Endothelial cell of umbilical vein (primary cell): ENCODE results near the gene LITAFD. TPM values are rescaled to one million over a fixed set of nuclear protein-coding genes. Genes with fewer than 3 reads are reported as not detected.

Source experiments
- BruUV-seq: library from RNA; stranded (reverse); fragments of 400-500 nt; replicated peaks from 2 replicates; lab custom pipeline; 2021; lab: Mats Ljungman, UMichigan
- CTCF ChIA-PET: fragments of 300-600, 350-600 bp; sonication (Branson Sonifier 250); formaldehyde crosslinking; loops from one replicate; lab custom pipeline; 2021; ENCODE audit warnings: antibody characterized with exemption, inconsistent platforms; lab: Charles Lee
- POLR2A ChIA-PET: fragments of 300-600, 350-600 bp; sonication (Branson Sonifier 250); formaldehyde crosslinking; loops from one replicate; lab custom pipeline; 2021; ENCODE audit warnings: antibody characterized with exemption, inconsistent platforms; lab: Charles Lee
- DNase-seq: peaks from one replicate; pipeline ENCODE4 v3.0.0-alpha.2; 2011; ENCODE audit warnings: low read depth, low spot score
- FAIRE-seq: peaks from 2 replicates; lab custom pipeline; 2011; peaks lifted over from hg19 to GRCh38; lab: Jason Lieb, UNC
- H2AFZ ChIP-seq: 2 replicates; pipeline ENCODE4 v1.6.0; 2012; ENCODE audit warnings: low read depth, low read length, control low read depth, inconsistent platforms
- H3K27ac ChIP-seq: 2 replicates; pipeline ENCODE4 v1.5.1; 2011; ENCODE audit warnings: low read depth, mild to moderate bottlenecking, control low read depth, low read length, moderate library complexity; ENCODE audit not compliant: insufficient read depth
- H3K27me3 ChIP-seq, 2 experiments: 2 replicates each; pipeline versions ENCODE4 v1.6.0 to v1.6.1; 2011; ENCODE audit warnings: low read length in 2 of 2, mixed read lengths in 1 of 2; ENCODE audit not compliant: control insufficient read depth in 2 of 2, insufficient read depth in 2 of 2
- H3K36me3 ChIP-seq, 2 experiments: 2 replicates in 1 of 2; 3 replicates in 1 of 2; pipeline ENCODE4 v1.5.1; 2011; ENCODE audit warnings: low read length in 2 of 2, mild to moderate bottlenecking in 1 of 2, moderate library complexity in 1 of 2; ENCODE audit not compliant: control insufficient read depth in 2 of 2, insufficient read depth in 2 of 2; ENCODE audit errors: extremely low read depth in 1 of 2
- H3K4me1 ChIP-seq: 3 replicates; pipeline ENCODE4 v1.5.1; 2011; ENCODE audit warnings: mild to moderate bottlenecking, low read length; ENCODE audit not compliant: control insufficient read depth, insufficient read depth; ENCODE audit errors: extremely low read depth
- H3K4me2 ChIP-seq: 2 replicates; pipeline ENCODE4 v1.6.1; 2011; ENCODE audit warnings: low read length, control low read depth, mixed read lengths; ENCODE audit not compliant: insufficient read depth
- H3K4me3 ChIP-seq, 3 experiments: fragments of 200-600 bp in 1 of 3; sonication (generic), shearing (Covaris generic) in 1 of 3; replicated peaks in 1 of 3; 2 replicates each; pipeline ENCODE4 v1.5.1; 2011 to 2016; ENCODE audit warnings: control low read depth in 3 of 3, low read length in 3 of 3, mild to moderate bottlenecking in 2 of 3, inconsistent platforms in 1 of 3, low read depth in 1 of 3, moderate library complexity in 1 of 3; ENCODE audit not compliant: insufficient read depth in 1 of 3
- H3K79me2 ChIP-seq: 2 replicates; pipeline ENCODE4 v1.6.0; 2012; ENCODE audit warnings: low read length, inconsistent platforms; ENCODE audit not compliant: control insufficient read depth, insufficient read depth
- H3K9ac ChIP-seq: replicated peaks from 2 replicates; pipeline ENCODE3; 2011; ENCODE audit warnings: low read length, control low read depth; ENCODE audit not compliant: insufficient read depth; ENCODE audit errors: extremely low read depth
- H3K9me1 ChIP-seq: replicated peaks from 3 replicates; pipeline ENCODE4 v1.6.0; 2011; ENCODE audit warnings: mild to moderate bottlenecking, low read length; ENCODE audit not compliant: control insufficient read depth, insufficient read depth; ENCODE audit errors: extremely low read depth
- H3K9me3 ChIP-seq: replicated peaks from 2 replicates; pipeline ENCODE4 v1.5.1; 2012; ENCODE audit warnings: low read length, inconsistent platforms; ENCODE audit not compliant: control insufficient read depth, insufficient read depth
- H4K20me1 ChIP-seq: replicated peaks from 2 replicates; pipeline ENCODE3; 2011; ENCODE audit warnings: mild to moderate bottlenecking, low read length; ENCODE audit not compliant: control insufficient read depth, insufficient read depth; ENCODE audit errors: extremely low read depth
- CTCF ChIP-seq, 2 donors: IDR thresholded peaks; 1 replicate in 1 of 2; 2 replicates in 1 of 2; pipeline ENCODE4 v1.5.1; 2011; ENCODE audit warnings: low read length in 2 of 2, mild to moderate bottlenecking in 2 of 2, moderate library complexity in 2 of 2, control low read depth in 1 of 2, inconsistent platforms in 1 of 2, low read depth in 1 of 2; ENCODE audit not compliant: insufficient read depth in 1 of 2; ENCODE audit errors: extremely low read depth in 1 of 2
- FOS ChIP-seq: IDR thresholded peaks from 2 replicates; pipeline ENCODE4 v1.6.1; 2011; ENCODE audit warnings: mild to moderate bottlenecking, low read length, moderate library complexity, borderline replicate concordance; ENCODE audit not compliant: insufficient read depth
- GATA2 ChIP-seq: IDR thresholded peaks from 2 replicates; pipeline ENCODE4 v1.7.0; 2011; ENCODE audit warnings: low read depth, mild to moderate bottlenecking, moderate library complexity, mixed read lengths, low read length; ENCODE audit not compliant: insufficient read length, insufficient read depth
- dilution Hi-C: fragments of 300-500 bp; cut with MboI; formaldehyde crosslinking; loops from one replicate; pipeline ENCODE4 v1.15.0; 2019; ENCODE audit warnings: low sequenced_read_pairs; ENCODE audit not compliant: extremely low pct_ligation_motif_present
- intact Hi-C: fragments of 100-400 bp; cut with micrococcal nuclease; formaldehyde crosslinking; loops from one replicate; pipeline ENCODE4 v1.10.0; 2022
- polyA plus RNA-seq, 4 experiments: library from polyadenylated mRNA; depleted of rRNA in 3 of 4; stranded (reverse) in 3 of 4; unstranded in 1 of 4; fragments of >200 nt; gene quantifications; 2 replicates each; pipeline versions ENCODE4 v1.2.1 to v1.2.3, GENCODE V29; 2011 to 2012; ENCODE audit warnings: missing spikeins in 1 of 4
- total RNA-seq: library from RNA; stranded (reverse); gene quantifications from 2 replicates; pipeline ENCODE4 v1.2.3, GENCODE V29; 2021

Gene LITAFD
- total and polyA plus RNA-seq, 2 donors (not counting 3 experiments of a cell fraction or from before 2014, with no cell fraction given) = not detected

- Histone ChIP-seq H3K9me1 (no peaks in the 10 kb centered on the region), H3K27ac (no peak overlapping the region), H3K9me3 (no peaks in the 10 kb centered on the region), H3K27me3 (no peaks in the 10 kb centered on the region), H3K9ac (no peak overlapping the region), H3K36me3 (peaks cover 19 to 34% of the 10 kb centered on the region in 2 experiments), H3K4me3 (no peak overlapping the region), H3K4me1 (no peaks in the 10 kb centered on the region), H4K20me1 (peaks cover 2% of the 10 kb centered on the region), H2AFZ (no peak overlapping the region), H3K79me2 (peaks cover 26% of the 10 kb centered on the region), H3K4me2 (no peak overlapping the region)
- ChIA-PET POLR2A (no interaction called here), CTCF (interaction anchor here (1.8 kb wide), 1 partner anchor 89 kb away, joined by 5 read pairs; no protein-coding TSS in a partner anchor)
- DNase-seq = no peak
- TF ChIP-seq GATA2 (no peak), CTCF (IDR thresholded peaks at IDR 0.05; ENCODE audit: extremely low read depth in 1 of 2, insufficient read depth in 1 of 2, low read depth in 1 of 2, low read length in 2 of 2) (no peak), FOS (no peak)
- intact Hi-C loops (no loop called here), dilution Hi-C loops (no loop called here)
- BruUV-seq = no TSS peak
- no peak for FAIRE-seq
These were observed 37.2 kb downstream of the LITAFD start for GRCh38 chr16:8919089-8919933.
